ENCODE data around the gene GBE1. TPM values are rescaled to one million over a fixed set of nuclear protein-coding genes. Genes with fewer than 3 reads are reported as not detected.

GBE1 gene
- total and polyA plus RNA-seq, 9 of the 15 experiments (the other 6 are each of a cell fraction or from before 2014, with no cell fraction given) = 7.9 to 25.6 (median 13.1) TPM

GRCh38 chr3:81549388-81549787, 212.1 kb downstream of the GBE1 start (continued):
- no peak for TF ChIP-seq POLR2AphosphoS2 (IDR thresholded peaks at IDR 0.05; ENCODE audit: low read length)
- no peak for TF ChIP-seq MED1 (CRISPR knock-in tag; IDR thresholded peaks at IDR 0.05; ENCODE audit: borderline replicate concordance)
- TF ChIP-seq ZNF586 (CRISPR knock-in tag; conservative IDR thresholded peaks at IDR 0.05) = no peak
- TF ChIP-seq SP2 (IDR thresholded peaks at IDR 0.05; ENCODE audit: extremely low read depth, low read depth, low read length, poor library complexity, severe bottlenecking) = no peak
- no peak for TF ChIP-seq CBX5 (IDR thresholded peaks at IDR 0.05; ENCODE audit: borderline replicate concordance, low read depth)
- TF ChIP-seq CBFA2T3 (IDR thresholded peaks at IDR 0.05) = peak; percentile 87
- peak; percentile 66; the same call in 1 of the 2 replicates for TF ChIP-seq ZNF644 (tag; IDR thresholded peaks at IDR 0.05; ENCODE audit: low read depth)
- TF ChIP-seq PHTF2 (CRISPR knock-in tag; IDR thresholded peaks at IDR 0.05) = no peak
- no peak for TF ChIP-seq DLX4 (CRISPR knock-in tag; IDR thresholded peaks at IDR 0.05)
- peak; percentile 66 for TF ChIP-seq EP300 (IDR thresholded peaks at IDR 0.05; ENCODE audit: low read length)
- no peak for TF ChIP-seq BRD4 (IDR thresholded peaks at IDR 0.05)
- no peak for TF ChIP-seq KDM4B (IDR thresholded peaks at IDR 0.05; ENCODE audit: borderline replicate concordance in 2 of 2, low read depth in 1 of 2)
- no peak for TF ChIP-seq ZNF436 (CRISPR knock-in tag; IDR thresholded peaks at IDR 0.05)
- no peak for TF ChIP-seq ARID2 (IDR thresholded peaks at IDR 0.05)
- no peak for TF ChIP-seq ZNF444 (CRISPR knock-in tag; IDR thresholded peaks at IDR 0.05)
- TF ChIP-seq JUND (IDR thresholded peaks at IDR 0.05; ENCODE audit: borderline replicate concordance, low read depth, low read length) = no peak
- no peak for TF ChIP-seq JUND (tag; IDR thresholded peaks at IDR 0.05; ENCODE audit: borderline replicate concordance, low read depth, low read length)
- TF ChIP-seq ZNF143 (CRISPR knock-in tag; IDR thresholded peaks at IDR 0.05) = no peak
- TF ChIP-seq REST (IDR thresholded peaks at IDR 0.05; ENCODE audit: borderline replicate concordance) = no peak
- no peak for TF ChIP-seq REST (CRISPR knock-in tag; IDR thresholded peaks at IDR 0.05; ENCODE audit: low read depth)
- TF ChIP-seq NR1H2 (CRISPR knock-in tag; IDR thresholded peaks at IDR 0.05) = no peak
- no peak for TF ChIP-seq SRSF3 (IDR thresholded peaks at IDR 0.05; ENCODE audit: insufficient read depth, low read length)
- TF ChIP-seq MTA2 (IDR thresholded peaks at IDR 0.05; ENCODE audit: low read depth) = peak; percentile 67
- no peak for TF ChIP-seq CTBP1 (IDR thresholded peaks at IDR 0.05; ENCODE audit: borderline replicate concordance)
